ENCODE measurements around the gene LRRC26. TPM values are rescaled to one million over a fixed set of nuclear protein-coding genes. Genes with fewer than 3 reads are reported as not detected.
"Not testable (repeated sequence)": the region's sequence is repeated elsewhere in the genome, so short reads cannot be mapped to it uniquely, and the experiment has no call there.

The LRRC26 gene
- total RNA-seq, 1 experiment from 2014 or later, result 1.3 TPM

- DNase-seq (ENCODE audit: low spot score), result no peak
- in situ Hi-C loops (cut with HindIII; ENCODE audit: low sequenced_read_pairs), result no loop called here
Observed at GRCh38 chr9:137128862-137129455, 40.9 kb downstream of the LRRC26 start.

GRCh38 chr9:137128158-137128861 is 41.5 kb downstream of the LRRC26 start:
- in situ Hi-C loops (cut with HindIII; ENCODE audit: low sequenced_read_pairs), result no loop called here
- no peak for DNase-seq (ENCODE audit: low spot score)

- in situ Hi-C loops (cut with HindIII; ENCODE audit: low sequenced_read_pairs), result no loop called here
- DNase-seq (ENCODE audit: low spot score), result no peak
Observed at GRCh38 chr9:137127301-137128157, 42.3 kb downstream of the LRRC26 start.

- no peak for DNase-seq (ENCODE audit: low spot score)
- in situ Hi-C loops (cut with HindIII; ENCODE audit: low sequenced_read_pairs), result no loop called here
Observed at GRCh38 chr9:137126786-137127185, 43.1 kb downstream of the LRRC26 start.

GRCh38 chr9:137123952-137124462 is 45.8 kb downstream of the LRRC26 start:
- in situ Hi-C loops (cut with HindIII; ENCODE audit: low sequenced_read_pairs); DNase-seq (ENCODE audit: low spot score): not testable (repeated sequence)

- no peak for DNase-seq (ENCODE audit: low spot score)
- in situ Hi-C loops (cut with HindIII; ENCODE audit: low sequenced_read_pairs), result no loop called here
Observed at GRCh38 chr9:137123468-137123837, 46.4 kb downstream of the LRRC26 start.

- in situ Hi-C loops (cut with HindIII; ENCODE audit: low sequenced_read_pairs), result not testable (repeated sequence)
Observed at GRCh38 chr9:137122796-137123467, 46.9 kb downstream of the LRRC26 start.

GRCh38 chr9:137121927-137122795 is 47.7 kb downstream of the LRRC26 start:
- DNase-seq (ENCODE audit: low spot score); in situ Hi-C loops (cut with HindIII; ENCODE audit: low sequenced_read_pairs): not testable (repeated sequence)

More at GRCh38 chr9:137122796-137123467, 46.9 kb downstream of the LRRC26 start:
- not testable (repeated sequence) for DNase-seq (ENCODE audit: low spot score)

Other genes with a start within 250 kb of the LRRC26 start
- 118 and 124 TPM in 2 replicates for gene FBXW5, start 225.3 kb downstream of the LRRC26 start, total RNA-seq (2014; rRNA removed; shearing (Covaris generic))
- 0.92 TPM in 1 of 2 replicates, not detected in the other for gene C8G, start 224.8 kb downstream of the LRRC26 start, total RNA-seq (2014; rRNA removed; shearing (Covaris generic))
- gene LCN12, start 217.8 kb downstream of the LRRC26 start, total RNA-seq (2014; rRNA removed; shearing (Covaris generic)), result not detected in 2 replicates
- gene PTGDS, start 192.5 kb downstream of the LRRC26 start, total RNA-seq (2014; rRNA removed; shearing (Covaris generic)), result 4.7 TPM in 1 of 2 replicates, not detected in the other
- not detected in 2 replicates for gene LCNL1, start 187.1 kb downstream of the LRRC26 start, total RNA-seq (2014; rRNA removed; shearing (Covaris generic))
- 52.2 and 79.6 TPM in 2 replicates for gene PAXX, start 177.6 kb downstream of the LRRC26 start, total RNA-seq (2014; rRNA removed; shearing (Covaris generic))
- 2.1 and 6.2 TPM in 2 replicates for gene CLIC3, start 173.5 kb downstream of the LRRC26 start, total RNA-seq (2014; rRNA removed; shearing (Covaris generic))
- 8.5 and 12.3 TPM in 2 replicates for gene ABCA2, start 141.8 kb downstream of the LRRC26 start, total RNA-seq (2014; rRNA removed; shearing (Covaris generic))
- gene FUT7, start 138.0 kb downstream of the LRRC26 start, total RNA-seq (2014; rRNA removed; shearing (Covaris generic)), result not detected in 2 replicates
- 32.0 and 38.4 TPM in 2 replicates for gene NPDC1, start 123.9 kb downstream of the LRRC26 start, total RNA-seq (2014; rRNA removed; shearing (Covaris generic))
- not detected in 2 replicates for gene ENTPD2, start 116.0 kb downstream of the LRRC26 start, total RNA-seq (2014; rRNA removed; shearing (Covaris generic))
- 62.9 and 63.5 TPM in 2 replicates for gene SAPCD2, start 99.5 kb downstream of the LRRC26 start, total RNA-seq (2014; rRNA removed; shearing (Covaris generic))
- gene UAP1L1, start 92.5 kb downstream of the LRRC26 start, total RNA-seq (2014; rRNA removed; shearing (Covaris generic)), result 28.9 and 34.7 TPM in 2 replicates
- 67.0 and 73.9 TPM in 2 replicates for gene MAN1B1, start 83.1 kb downstream of the LRRC26 start, total RNA-seq (2014; rRNA removed; shearing (Covaris generic))
- gene DPP7, start 55.3 kb downstream of the LRRC26 start, total RNA-seq (2014; rRNA removed; shearing (Covaris generic)), result 1.2 and 3.0 TPM in 2 replicates
- gene GRIN1, start 30.9 kb downstream of the LRRC26 start, total RNA-seq (2014; rRNA removed; shearing (Covaris generic)), result not detected in 2 replicates
- not detected in 2 replicates for gene TMEM210, start 2.0 kb upstream of the LRRC26 start, total RNA-seq (2014; rRNA removed; shearing (Covaris generic))
- 58.8 and 63.6 TPM in 2 replicates for gene ANAPC2, start 18.5 kb upstream of the LRRC26 start, total RNA-seq (2014; rRNA removed; shearing (Covaris generic))
- gene SSNA1, start 18.6 kb upstream of the LRRC26 start, total RNA-seq (2014; rRNA removed; shearing (Covaris generic)), result 95.8 and 122 TPM in 2 replicates
- 17.6 and 25.7 TPM in 2 replicates for gene TPRN, start 30.7 kb upstream of the LRRC26 start, total RNA-seq (2014; rRNA removed; shearing (Covaris generic))
- 45.7 and 57.4 TPM in 2 replicates for gene TMEM203, start 35.6 kb upstream of the LRRC26 start, total RNA-seq (2014; rRNA removed; shearing (Covaris generic))
- gene NDOR1, start 35.6 kb upstream of the LRRC26 start, total RNA-seq (2014; rRNA removed; shearing (Covaris generic)), result 3.9 and 6.4 TPM in 2 replicates
- not detected in 2 replicates for gene RNF208, start 52.2 kb upstream of the LRRC26 start, total RNA-seq (2014; rRNA removed; shearing (Covaris generic))
- 10.7 and 16.0 TPM in 2 replicates for gene CYSRT1, start 55.1 kb upstream of the LRRC26 start, total RNA-seq (2014; rRNA removed; shearing (Covaris generic))
- gene RNF224, start 57.5 kb upstream of the LRRC26 start, total RNA-seq (2014; rRNA removed; shearing (Covaris generic)), result not detected in 2 replicates
- not detected in 2 replicates for gene SLC34A3, start 60.9 kb upstream of the LRRC26 start, total RNA-seq (2014; rRNA removed; shearing (Covaris generic))
- gene TUBB4B, start 71.2 kb upstream of the LRRC26 start, total RNA-seq (2014; rRNA removed; shearing (Covaris generic)), result 1,012 and 1,099 TPM in 2 replicates
- not detected in 2 replicates for gene STPG3, start 81.2 kb upstream of the LRRC26 start, total RNA-seq (2014; rRNA removed; shearing (Covaris generic))
- 93.6 and 118 TPM in 2 replicates for gene NELFB, start 85.3 kb upstream of the LRRC26 start, total RNA-seq (2014; rRNA removed; shearing (Covaris generic))
- gene TOR4A, start 107.7 kb upstream of the LRRC26 start, total RNA-seq (2014; rRNA removed; shearing (Covaris generic)), result 38.2 and 41.7 TPM in 2 replicates
- 6.3 and 6.7 TPM in 2 replicates for gene NRARP, start 132.2 kb upstream of the LRRC26 start, total RNA-seq (2014; rRNA removed; shearing (Covaris generic))

All from G401 (cell line).